ENCODE results near the gene HSPB8.

Gene HSPB8

GRCh38 chr12:119167902-119168301 is 10.8 kb upstream of the HSPB8 start:
- DNase-seq, result no peak
- in situ Hi-C loops (cut with MboI; ENCODE audit: low pct_unique_long_range_greater_than_20kb, low sequenced_read_pairs), result no loop called here

DNA sequence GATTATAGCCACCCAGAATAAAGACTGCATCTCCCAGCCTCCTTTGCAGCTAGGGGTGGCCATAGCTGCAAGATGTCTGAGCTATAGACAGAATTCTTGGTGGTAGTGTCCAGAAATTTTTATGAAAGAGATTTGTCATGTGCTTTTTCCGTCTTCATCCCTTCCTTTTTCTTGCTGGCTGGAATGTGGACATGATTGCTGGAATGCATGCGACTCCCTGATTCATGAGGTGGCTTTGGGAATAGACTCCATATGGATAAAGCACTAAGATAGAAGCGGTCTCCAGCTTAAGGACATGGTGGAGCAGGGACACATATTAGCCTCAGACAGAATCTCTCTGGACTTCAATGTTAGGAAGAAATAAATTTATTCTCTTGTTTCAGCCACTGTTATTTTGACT is 10.0 kb upstream of the HSPB8 start:
- in situ Hi-C loops (cut with MboI; ENCODE audit: low pct_unique_long_range_greater_than_20kb, low sequenced_read_pairs), result no loop called here
- no peak for DNase-seq

DNA sequence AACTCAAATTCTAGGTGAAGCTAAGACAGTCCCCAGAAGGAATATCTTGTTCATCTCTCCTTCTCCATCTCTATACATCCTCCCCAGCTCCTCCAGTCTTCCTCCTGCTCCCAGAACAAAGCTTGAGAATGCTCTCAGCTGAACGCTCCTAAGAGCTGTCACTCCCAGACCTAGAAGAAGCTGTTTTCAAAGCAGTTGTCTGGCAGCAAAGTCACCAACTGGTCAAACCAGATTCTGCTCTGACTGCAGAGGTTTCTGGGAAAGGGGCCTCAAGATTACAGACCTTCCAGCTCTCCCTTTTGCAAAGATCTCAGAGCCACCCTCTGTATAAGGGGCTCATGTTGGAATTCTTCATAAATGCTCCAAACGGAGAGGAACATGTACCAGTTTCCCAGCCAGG is 9.6 kb upstream of the HSPB8 start:
- in situ Hi-C loops (cut with MboI; ENCODE audit: low pct_unique_long_range_greater_than_20kb, low sequenced_read_pairs), result no loop called here
- no peak for DNase-seq

DNA sequence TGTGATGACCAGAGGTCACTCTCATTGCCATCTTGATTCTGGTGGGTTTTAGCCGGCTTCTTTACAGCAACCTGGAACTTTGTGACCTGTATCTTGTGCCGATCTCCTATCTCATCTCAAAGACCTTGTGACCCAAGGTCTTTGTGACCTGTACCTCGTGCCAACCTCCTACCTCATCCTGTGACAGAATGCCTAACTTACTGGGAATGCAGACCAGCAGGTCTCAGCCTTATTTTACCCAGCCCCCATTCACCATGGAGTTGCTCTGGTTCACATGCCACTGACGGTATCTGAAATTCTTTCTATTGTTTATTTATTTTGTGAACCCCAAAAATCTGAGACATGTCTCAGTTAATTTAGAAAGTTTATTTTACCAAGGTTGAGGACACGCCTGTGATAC is 7.4 kb upstream of the HSPB8 start:
- in situ Hi-C loops (cut with MboI; ENCODE audit: low pct_unique_long_range_greater_than_20kb, low sequenced_read_pairs), result no loop called here
- no peak for DNase-seq

- in situ Hi-C loops (cut with MboI; ENCODE audit: low pct_unique_long_range_greater_than_20kb, low sequenced_read_pairs), result no loop called here
These were observed 6.9 kb upstream of the HSPB8 start for GRCh38 chr12:119171691-119172425.

GRCh38 chr12:119175081-119175480 is 3.6 kb upstream of the HSPB8 start:
- in situ Hi-C loops (cut with MboI; ENCODE audit: low pct_unique_long_range_greater_than_20kb, low sequenced_read_pairs), result no loop called here
- no peak for DNase-seq

More at GRCh38 chr12:119171691-119172425, 6.9 kb upstream of the HSPB8 start:
- no peak for DNase-seq

DNA sequence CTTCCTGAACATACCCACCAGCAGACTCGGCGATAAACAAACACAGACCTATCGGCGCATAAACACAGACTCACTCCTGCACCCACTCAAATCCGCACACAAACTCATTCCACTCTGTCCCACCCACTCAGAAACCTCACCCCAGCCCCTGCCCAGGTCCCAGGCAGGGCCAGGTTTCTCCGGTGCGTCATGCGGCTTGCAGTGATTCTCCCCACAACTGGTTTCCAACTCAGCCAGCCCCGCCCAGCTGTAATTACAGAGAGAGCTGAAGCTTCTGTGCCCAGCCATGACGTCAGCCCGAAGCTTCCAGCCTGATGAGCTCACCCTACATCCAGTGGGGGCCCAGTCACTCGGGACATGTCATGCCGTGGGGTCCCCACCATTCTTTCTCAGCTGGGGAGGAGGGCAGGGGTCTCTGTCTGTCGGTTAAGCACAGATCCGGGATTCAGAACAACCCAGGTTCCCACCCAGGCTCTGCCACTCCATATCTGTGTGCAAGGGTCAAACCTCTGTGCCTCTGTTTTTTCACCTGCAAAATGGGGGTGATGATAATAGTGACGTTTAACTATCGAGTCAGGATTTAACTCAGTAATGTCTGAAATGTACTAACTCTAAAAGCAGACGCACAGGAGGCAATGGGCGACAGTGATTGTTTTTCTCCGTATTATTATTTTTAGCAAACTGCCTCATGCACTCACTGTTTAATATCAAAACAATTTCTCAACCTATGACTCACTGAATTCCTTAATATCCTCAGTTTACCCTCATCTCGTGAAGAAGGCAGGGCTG is 2.3 kb upstream of the HSPB8 start:
- no peak for DNase-seq

GRCh38 chr12:119177056-119177325 is 1.7 kb upstream of the HSPB8 start:
- in situ Hi-C loops (cut with MboI; ENCODE audit: low pct_unique_long_range_greater_than_20kb, low sequenced_read_pairs), result no loop called here
- DNase-seq, result no peak

More for the DNA sequence above, 2.3 kb upstream of the HSPB8 start:
- in situ Hi-C loops (cut with MboI; ENCODE audit: low pct_unique_long_range_greater_than_20kb, low sequenced_read_pairs), result no loop called here

DNA sequence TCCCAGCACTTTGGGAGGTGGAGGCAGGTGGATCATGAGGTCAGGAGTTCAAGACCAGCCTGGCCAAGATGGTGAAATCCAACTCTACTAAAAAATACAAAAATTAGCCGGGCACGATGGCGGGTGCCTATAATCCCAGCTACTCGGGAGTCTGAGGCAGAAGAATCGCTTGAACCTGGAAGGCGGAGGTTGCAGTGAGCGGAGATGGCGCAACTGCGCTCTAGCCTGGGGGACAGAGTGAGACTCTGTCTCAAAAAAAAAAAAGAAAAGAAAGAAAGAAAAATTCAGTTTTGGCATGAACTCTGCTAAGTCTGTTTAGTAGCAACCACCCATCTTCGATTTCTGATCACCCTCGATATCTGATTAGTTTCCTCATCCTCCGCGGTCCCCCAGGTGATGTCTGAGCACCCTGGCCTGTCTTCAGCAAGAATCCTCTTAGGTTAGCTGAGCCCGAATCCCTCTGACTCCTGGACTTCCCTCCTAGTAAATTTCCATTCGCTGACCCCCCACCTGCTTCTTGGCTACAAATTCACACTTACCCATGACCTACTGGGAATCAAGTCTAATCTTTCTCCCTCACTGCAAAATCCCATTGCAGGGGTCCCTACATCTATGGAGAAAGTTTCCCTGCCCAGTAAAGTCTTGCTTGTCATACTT is 879 bp upstream of the HSPB8 start:
- in situ Hi-C loops (cut with MboI; ENCODE audit: low pct_unique_long_range_greater_than_20kb, low sequenced_read_pairs), result no loop called here
- DNase-seq, result no peak

- in situ Hi-C loops (cut with MboI; ENCODE audit: low pct_unique_long_range_greater_than_20kb, low sequenced_read_pairs), result no loop called here
These were observed 747 bp downstream of the HSPB8 start for GRCh38 chr12:119179335-119180021.

DNA sequence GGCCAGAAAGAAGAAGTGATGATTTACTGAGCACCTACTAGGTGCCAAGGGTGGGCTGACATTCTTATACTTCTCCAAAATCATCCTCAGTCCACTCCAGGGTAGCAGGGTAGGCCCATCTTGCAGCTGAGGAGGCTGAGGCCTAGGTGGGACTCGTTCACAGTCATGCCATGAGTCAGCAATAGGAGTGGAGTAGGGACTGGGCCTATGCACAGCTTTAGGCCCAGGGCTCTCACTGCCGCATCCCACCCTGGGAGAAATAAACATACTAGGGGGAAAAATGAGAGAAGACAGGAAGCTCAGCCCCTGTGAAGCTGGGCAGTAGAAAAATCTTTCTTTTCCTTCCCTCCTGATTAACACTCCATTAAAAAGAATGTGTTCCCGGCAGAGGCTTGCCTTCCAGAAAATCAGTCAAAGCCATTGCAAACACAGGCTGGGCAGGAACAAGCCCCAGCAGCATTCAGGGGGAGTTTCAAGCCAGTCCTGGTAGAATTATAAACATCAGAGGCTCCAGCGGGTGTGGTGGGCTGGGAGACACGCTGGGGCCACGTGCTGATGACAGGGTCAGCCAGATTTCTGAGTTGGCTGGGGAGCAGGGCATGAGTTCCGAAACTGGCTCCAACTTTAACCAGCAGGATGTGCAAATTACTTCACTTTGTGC is 1.8 kb downstream of the HSPB8 start:
- in situ Hi-C loops (cut with MboI; ENCODE audit: low pct_unique_long_range_greater_than_20kb, low sequenced_read_pairs), result no loop called here
- DNase-seq, result no peak

More at GRCh38 chr12:119179335-119180021, 747 bp downstream of the HSPB8 start:
- DNase-seq, result no peak

GRCh38 chr12:119181202-119181601 is 2.5 kb downstream of the HSPB8 start:
- in situ Hi-C loops (cut with MboI; ENCODE audit: low pct_unique_long_range_greater_than_20kb, low sequenced_read_pairs), result no loop called here
- DNase-seq, result no peak

- in situ Hi-C loops (cut with MboI; ENCODE audit: low pct_unique_long_range_greater_than_20kb, low sequenced_read_pairs), result no loop called here
- no peak for DNase-seq
These were observed 3.2 kb downstream of the HSPB8 start for GRCh38 chr12:119181944-119182343.

- in situ Hi-C loops (cut with MboI; ENCODE audit: low pct_unique_long_range_greater_than_20kb, low sequenced_read_pairs), result no loop called here
- DNase-seq, result no peak
These were observed 4.2 kb downstream of the HSPB8 start for GRCh38 chr12:119182701-119183493.

GRCh38 chr12:119183942-119184695 is 5.4 kb downstream of the HSPB8 start:
- in situ Hi-C loops (cut with MboI; ENCODE audit: low pct_unique_long_range_greater_than_20kb, low sequenced_read_pairs), result no loop called here
- no peak for DNase-seq

DNA sequence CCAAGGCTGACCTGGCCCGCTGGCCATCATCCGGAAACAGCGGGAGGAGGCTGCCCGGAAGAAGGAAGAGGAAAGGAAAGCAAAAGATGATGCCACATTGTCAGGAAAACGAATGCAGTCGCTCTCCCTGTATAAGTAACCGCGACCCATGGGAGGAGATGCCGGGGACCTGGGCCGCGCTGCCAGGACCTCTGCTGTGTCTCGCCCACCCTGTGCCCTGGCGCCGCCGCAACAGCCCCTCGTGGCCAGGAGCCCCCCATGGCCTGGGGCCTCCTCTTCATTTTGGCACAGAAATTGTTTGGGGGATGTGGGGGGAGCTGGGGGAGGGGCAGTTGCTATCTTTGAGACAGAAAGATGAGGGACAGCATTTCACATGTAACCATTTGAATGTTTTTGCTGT is 16.5 kb downstream of the HSPB8 start:
- no peak for DNase-seq
- in situ Hi-C loops (cut with MboI; ENCODE audit: low pct_unique_long_range_greater_than_20kb, low sequenced_read_pairs), result no loop called here

GRCh38 chr12:119198440-119198839 is 19.7 kb downstream of the HSPB8 start:
- in situ Hi-C loops (cut with MboI; ENCODE audit: low pct_unique_long_range_greater_than_20kb, low sequenced_read_pairs), result no loop called here
- DNase-seq, result no peak

- DNase-seq, result no peak
- in situ Hi-C loops (cut with MboI; ENCODE audit: low pct_unique_long_range_greater_than_20kb, low sequenced_read_pairs), result no loop called here
These were observed 21.9 kb downstream of the HSPB8 start for GRCh38 chr12:119200601-119201000.
